Measurements from ENCODE around the gene LMBR1L. TPM values are rescaled to one million over a fixed set of nuclear protein-coding genes. Genes with fewer than 3 reads are reported as not detected.

The LMBR1L gene, protein sequence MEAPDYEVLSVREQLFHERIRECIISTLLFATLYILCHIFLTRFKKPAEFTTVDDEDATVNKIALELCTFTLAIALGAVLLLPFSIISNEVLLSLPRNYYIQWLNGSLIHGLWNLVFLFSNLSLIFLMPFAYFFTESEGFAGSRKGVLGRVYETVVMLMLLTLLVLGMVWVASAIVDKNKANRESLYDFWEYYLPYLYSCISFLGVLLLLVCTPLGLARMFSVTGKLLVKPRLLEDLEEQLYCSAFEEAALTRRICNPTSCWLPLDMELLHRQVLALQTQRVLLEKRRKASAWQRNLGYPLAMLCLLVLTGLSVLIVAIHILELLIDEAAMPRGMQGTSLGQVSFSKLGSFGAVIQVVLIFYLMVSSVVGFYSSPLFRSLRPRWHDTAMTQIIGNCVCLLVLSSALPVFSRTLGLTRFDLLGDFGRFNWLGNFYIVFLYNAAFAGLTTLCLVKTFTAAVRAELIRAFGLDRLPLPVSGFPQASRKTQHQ
- total RNA-seq, result 64.2 and 79.9 TPM in 2 replicates

DNA sequence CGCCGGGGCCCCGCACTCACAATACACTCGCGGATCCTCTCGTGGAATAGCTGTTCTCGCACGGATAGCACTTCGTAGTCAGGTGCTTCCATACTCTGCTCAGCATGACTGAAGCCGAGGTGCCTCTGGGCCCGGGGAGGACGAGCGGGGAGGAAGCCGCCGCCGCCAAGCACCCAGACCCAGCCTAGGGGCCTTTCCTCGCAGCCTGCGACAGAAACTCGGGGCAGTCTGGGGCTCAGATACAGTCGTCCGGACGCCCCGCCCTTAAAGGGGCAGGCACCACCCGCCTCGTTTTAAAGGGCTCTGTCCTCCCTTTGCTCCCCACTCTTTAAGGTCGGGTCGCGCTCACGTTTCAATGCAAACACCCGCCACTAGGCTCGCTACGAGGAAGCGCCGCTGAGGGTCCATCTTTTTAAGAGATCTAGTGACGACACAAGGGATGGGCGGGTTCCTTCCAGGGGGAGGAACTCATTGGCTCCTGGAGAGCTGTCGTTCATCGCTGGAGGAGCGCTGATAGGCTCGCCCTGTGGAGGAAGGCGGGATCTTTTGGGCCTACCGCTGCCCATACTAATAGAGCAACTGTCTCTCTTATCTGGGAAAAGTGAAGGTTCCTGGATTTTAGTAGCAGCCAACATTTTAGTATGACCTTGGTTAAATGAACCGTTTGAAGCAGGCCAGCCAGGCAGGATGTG lies at the start of gene LMBR1L:
Gene LMBR1L, minus strand, starts transcription at position 384 of the 692 bp plus-strand sequence. Its CDS starts 292 bp downstream, at position 92.
- no peaks in the 10 kb centered on the region for H3K9me3 Mint-ChIP-seq
- ChIA-PET POLR2A (interaction anchor here (0.5 to 5.0 kb wide), 15 partner anchors 15 to 342 kb away, joined by 3 to 107 read pairs (median 4); partner anchors contain the start of genes ARF3, DHH, RHEBL1 and TUBA1A), CTCF (interaction anchor here (0.7 to 6.9 kb wide), 7 partner anchors 12 to 404 kb away, joined by 3 to 32 read pairs (median 7); partner anchors contain the start of genes DHH and TUBA1B)
- peak within 1 kb of the TSS; percentile 98 for H3K4me3 Mint-ChIP-seq
- H3K27ac Mint-ChIP-seq, result peak within 1 kb of the TSS; percentile 96
- no peaks in the 10 kb centered on the region for H3K27me3 Mint-ChIP-seq
- TF ChIP-seq CTCF (IDR thresholded peaks at IDR 0.05), result no peak
- peaks cover 25% of the 10 kb centered on the region for H3K36me3 Mint-ChIP-seq (ENCODE audit: low read depth)
- peaks cover 46% of the 10 kb centered on the region for H3K4me1 Mint-ChIP-seq
- intact Hi-C loops (cut with micrococcal nuclease), result loop anchor here (1.0 to 2.0 kb wide), 8 partner anchors 12 to 155 kb away; partner anchors contain the start of genes KMT2D, TUBA1A and TUBA1C
- peak; percentile 83 for DNase-seq
- ATAC-seq (ENCODE audit: low read depth), result peak; percentile 94

DNA sequence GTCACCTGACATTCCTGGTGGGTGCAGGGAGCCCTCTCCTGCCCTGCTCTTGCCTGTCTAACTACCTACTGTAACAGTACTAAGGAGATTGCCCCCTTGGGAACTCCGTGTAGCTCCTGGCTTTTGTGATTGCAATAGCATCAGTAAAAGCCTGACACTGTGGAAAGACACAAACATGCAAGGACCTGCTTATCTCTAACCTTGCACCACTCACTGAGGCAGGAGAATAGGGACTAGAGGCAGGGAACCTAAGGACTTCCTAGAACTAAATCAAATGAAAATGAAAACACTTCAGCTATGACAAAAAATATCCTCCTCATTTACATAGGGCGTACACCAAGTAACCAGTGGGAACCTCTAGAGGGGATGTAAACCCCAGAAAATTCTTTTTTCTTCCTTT lies 49.8 kb upstream of the LMBR1L start:
- H3K27ac Mint-ChIP-seq, result peak overlapping the region; percentile 90
- peak overlapping the region; percentile 53 for H3K4me3 Mint-ChIP-seq
- ChIA-PET CTCF (interaction anchor here (1.0 kb wide), 1 partner anchor 75 kb away, joined by 3 read pairs; no protein-coding TSS in a partner anchor), POLR2A (interaction anchor here (0.6 to 4.0 kb wide), 8 partner anchors 9 to 407 kb away, joined by 3 to 58 read pairs (median 6); partner anchors contain the start of genes TUBA1A and TUBA1B)
- no peaks in the 10 kb centered on the region for H3K27me3 Mint-ChIP-seq
- ATAC-seq (ENCODE audit: low read depth) (peak; percentile 75), DNase-seq (no peak)
- H3K9me3 Mint-ChIP-seq, result no peaks in the 10 kb centered on the region
- no peak for TF ChIP-seq CTCF (IDR thresholded peaks at IDR 0.05)
- no peaks in the 10 kb centered on the region for H3K36me3 Mint-ChIP-seq (ENCODE audit: low read depth)
- intact Hi-C loops (cut with micrococcal nuclease), result loop anchor here (2.0 kb wide), 2 partner anchors 30 to 74 kb away; partner anchors contain the start of gene TUBA1B
- H3K4me1 Mint-ChIP-seq, result peaks cover 37% of the 10 kb centered on the region

GRCh38 chr12:49154221-49154620 lies 43.6 kb upstream of the LMBR1L start:
- ATAC-seq (ENCODE audit: low read depth) (no peak), DNase-seq (no peak)
- H3K4me1 Mint-ChIP-seq, result peaks cover 13% of the 10 kb centered on the region
- no peak overlapping the region for H3K27ac Mint-ChIP-seq
- TF ChIP-seq CTCF (IDR thresholded peaks at IDR 0.05), result no peak
- no peaks in the 10 kb centered on the region for H3K9me3 Mint-ChIP-seq
- ChIA-PET CTCF (no interaction called here), POLR2A (interaction anchor here (0.6 kb wide), 1 partner anchor 35 kb away, joined by 6 read pairs; no protein-coding TSS in a partner anchor)
- no peaks in the 10 kb centered on the region for H3K27me3 Mint-ChIP-seq
- intact Hi-C loops (cut with micrococcal nuclease), result no loop called here
- H3K36me3 Mint-ChIP-seq (ENCODE audit: low read depth), result no peaks in the 10 kb centered on the region
- no peak overlapping the region for H3K4me3 Mint-ChIP-seq

- intact Hi-C loops (cut with micrococcal nuclease), result no loop called here
- DNase-seq (no peak), ATAC-seq (ENCODE audit: low read depth) (no peak)
- H3K27me3 Mint-ChIP-seq, result no peaks in the 10 kb centered on the region
- POLR2A ChIA-PET, result interaction anchor here (0.6 to 2.0 kb wide), 4 partner anchors 13 to 1215 kb away, joined by 3 to 12 read pairs (median 8); partner anchors contain the start of gene TUBA1B
- no peak overlapping the region for H3K4me3 Mint-ChIP-seq
- TF ChIP-seq CTCF (IDR thresholded peaks at IDR 0.05), result no peak
- CTCF ChIA-PET, result interaction anchor here (1.4 kb wide), 1 partner anchor 83 kb away, joined by 3 read pairs; no protein-coding TSS in a partner anchor
- no peaks in the 10 kb centered on the region for H3K9me3 Mint-ChIP-seq
- H3K36me3 Mint-ChIP-seq (ENCODE audit: low read depth), result no peaks in the 10 kb centered on the region
- H3K27ac Mint-ChIP-seq, result no peak overlapping the region
- H3K4me1 Mint-ChIP-seq, result peaks cover 4% of the 10 kb centered on the region
These were observed 36.7 kb upstream of the LMBR1L start for GRCh38 chr12:49147384-49147783.
